Thyroid gland (tissue), 4 donors: ENCODE data around the gene PIK3CG. TPM values are rescaled to one million over a fixed set of nuclear protein-coding genes. Genes with fewer than 3 reads are reported as not detected.

Experiments used
- DNase-seq, 2 donors: peaks; one replicate each; pipeline ENCODE4 v3.0.0-alpha.2; 2019
- H3K27ac ChIP-seq, 3 donors: fragments of 200-600 bp; sonication (generic); 1 replicate in 2 of 3; 2 replicates in 1 of 3; pipeline ENCODE4 v1.5.1; 2016 to 2019; ENCODE audit warnings: mild to moderate bottlenecking in 1 of 3, moderate library complexity in 1 of 3
- H3K27me3 ChIP-seq: fragments of 200-600 bp; sonication (generic); one replicate; pipeline ENCODE4 v1.5.1; 2019
- H3K36me3 ChIP-seq, 2 donors: fragments of 200-600 bp; sonication (generic); one replicate each; pipeline ENCODE4 v1.5.1; 2016 to 2019
- H3K4me1 ChIP-seq, 2 donors: fragments of 200-600 bp; sonication (generic); one replicate each; pipeline ENCODE4 v1.5.1; 2017 to 2019
- H3K4me3 ChIP-seq, 3 donors: fragments of 200-600 bp; sonication (generic); replicated peaks in 1 of 3; 1 replicate in 2 of 3; 2 replicates in 1 of 3; pipeline ENCODE4 v1.5.1; 2016; ENCODE audit warnings: mild to moderate bottlenecking in 1 of 3
- H3K9me3 ChIP-seq: fragments of 200-600 bp; sonication (generic); one replicate; pipeline ENCODE4 v1.5.1; 2017
- POLR2A ChIP-seq, 2 donors: fragments of 450-650 bp; IDR thresholded peaks; one replicate each; pipeline ENCODE4 v1.6.1; 2017; ENCODE audit warnings: antibody characterized with exemption in 2 of 2, mild to moderate bottlenecking in 2 of 2, moderate library complexity in 1 of 2
- WGBS, 2 donors: methylation state at CpG; one replicate each; pipeline ENCODE4 v1.1.5; 2017; 5-methylcytosine and 5-hydroxymethylcytosine counted together
- intact Hi-C: fragments of 100-400 bp; cut with DNase I; formaldehyde crosslinking; loops from one replicate; pipeline ENCODE4 v1.15.1; 2023
- total RNA-seq, 4 donors: library from RNA; depleted of rRNA; stranded (reverse); fragments of >200 nt; gene quantifications; one replicate each; pipeline ENCODE4 v1.2.3, GENCODE V29; 2016
- TF ChIP-seq, protein P1 (sequence below), 6 experiments: fragments of 200-600 bp in 3 of 6; fragments of 450-650 bp in 3 of 6; sonication (generic) in 3 of 6; IDR thresholded peaks; one replicate each; pipeline ENCODE4 v1.5.1; 2016 to 2019; ENCODE audit warnings: antibody characterized with exemption in 6 of 6, mild to moderate bottlenecking in 2 of 6, inconsistent platforms in 1 of 6, moderate library complexity in 1 of 6

Gene PIK3CG
- total RNA-seq, 4 donors from 2014 or later: 2.2 to 4.3 (median 2.5) TPM

DNA sequence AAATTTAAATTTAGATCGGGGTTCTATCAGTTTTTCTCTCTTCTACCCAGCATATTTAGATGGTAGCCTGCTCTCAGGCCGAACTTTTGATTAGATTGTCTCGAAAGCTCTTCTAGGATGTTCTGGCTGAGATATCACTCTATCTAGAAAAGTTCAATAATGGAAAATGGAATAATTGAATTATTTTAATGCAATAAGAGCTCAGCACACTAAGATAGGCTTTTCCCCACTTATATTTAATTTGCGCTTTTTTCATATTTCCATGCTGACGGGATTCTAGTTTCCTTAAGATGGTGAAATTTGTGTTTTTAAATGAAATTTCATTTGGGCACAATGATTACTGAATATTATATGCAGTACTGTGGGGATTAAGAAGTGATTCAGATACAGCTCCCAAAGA lies 73.7 kb downstream of the PIK3CG start:
- Histone ChIP-seq H3K9me3 (no peaks in the 10 kb centered on the region), H3K27ac (no peak overlapping the region), H3K36me3 (no peaks in the 10 kb centered on the region), H3K27me3 (no peaks in the 10 kb centered on the region), H3K4me1 (no peaks in the 10 kb centered on the region), H3K4me3 (no peak overlapping the region)
- intact Hi-C loops: no loop called here
- TF ChIP-seq, protein P1, sequence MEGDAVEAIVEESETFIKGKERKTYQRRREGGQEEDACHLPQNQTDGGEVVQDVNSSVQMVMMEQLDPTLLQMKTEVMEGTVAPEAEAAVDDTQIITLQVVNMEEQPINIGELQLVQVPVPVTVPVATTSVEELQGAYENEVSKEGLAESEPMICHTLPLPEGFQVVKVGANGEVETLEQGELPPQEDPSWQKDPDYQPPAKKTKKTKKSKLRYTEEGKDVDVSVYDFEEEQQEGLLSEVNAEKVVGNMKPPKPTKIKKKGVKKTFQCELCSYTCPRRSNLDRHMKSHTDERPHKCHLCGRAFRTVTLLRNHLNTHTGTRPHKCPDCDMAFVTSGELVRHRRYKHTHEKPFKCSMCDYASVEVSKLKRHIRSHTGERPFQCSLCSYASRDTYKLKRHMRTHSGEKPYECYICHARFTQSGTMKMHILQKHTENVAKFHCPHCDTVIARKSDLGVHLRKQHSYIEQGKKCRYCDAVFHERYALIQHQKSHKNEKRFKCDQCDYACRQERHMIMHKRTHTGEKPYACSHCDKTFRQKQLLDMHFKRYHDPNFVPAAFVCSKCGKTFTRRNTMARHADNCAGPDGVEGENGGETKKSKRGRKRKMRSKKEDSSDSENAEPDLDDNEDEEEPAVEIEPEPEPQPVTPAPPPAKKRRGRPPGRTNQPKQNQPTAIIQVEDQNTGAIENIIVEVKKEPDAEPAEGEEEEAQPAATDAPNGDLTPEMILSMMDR (IDR thresholded peaks at IDR 0.05): no peak
- no peak for TF ChIP-seq POLR2A (IDR thresholded peaks at IDR 0.05)
- 93 to 95% methylated on average over 5 of the region's 5 CpGs for WGBS, 2 donors
- DNase-seq: no peak

DNA sequence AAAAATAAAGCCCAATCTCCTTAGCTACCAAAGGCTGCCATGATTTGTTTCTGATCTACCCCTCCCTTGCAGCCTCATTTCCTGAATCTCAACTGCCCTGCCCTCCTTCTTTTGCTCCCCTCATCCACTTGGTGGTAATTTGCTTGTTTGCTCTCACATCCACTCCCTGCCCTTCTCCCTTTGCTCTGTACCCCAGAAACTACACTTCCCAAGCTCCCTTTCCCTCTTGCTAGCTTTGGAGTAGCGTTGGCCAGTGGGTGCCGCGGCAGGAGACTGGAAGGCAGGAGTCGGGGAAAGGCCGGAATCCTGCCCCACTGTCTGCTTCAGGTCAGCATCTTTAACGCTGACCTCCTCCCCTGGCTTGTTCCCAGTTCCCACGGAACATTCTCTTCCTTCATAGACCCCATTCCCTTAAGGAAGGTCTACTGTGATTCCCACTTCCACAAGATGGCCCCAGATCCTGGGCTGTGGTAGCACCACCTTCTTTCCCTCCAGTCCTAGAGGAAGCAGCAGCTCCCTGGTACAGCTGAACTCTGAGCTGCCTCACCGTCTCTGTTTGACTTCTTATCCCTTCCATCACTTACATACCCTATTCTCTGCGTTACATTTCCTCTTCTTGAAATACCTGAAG lies 79.1 kb downstream of the PIK3CG start:
- no peak for DNase-seq
- Histone ChIP-seq H3K27ac (no peak overlapping the region), H3K27me3 (no peaks in the 10 kb centered on the region), H3K36me3 (no peaks in the 10 kb centered on the region), H3K4me1 (no peaks in the 10 kb centered on the region), H3K4me3 (no peak overlapping the region), H3K9me3 (no peaks in the 10 kb centered on the region)
- WGBS, 2 donors: 76 to 81% methylated on average over 9 of the region's 9 CpGs
- intact Hi-C loops: loop anchor here (10.0 kb wide), 1 partner anchor 201 kb away; no protein-coding TSS in a partner anchor
- TF ChIP-seq, protein P1 (IDR thresholded peaks at IDR 0.05): no peak
- no peak for TF ChIP-seq POLR2A (IDR thresholded peaks at IDR 0.05)

DNA sequence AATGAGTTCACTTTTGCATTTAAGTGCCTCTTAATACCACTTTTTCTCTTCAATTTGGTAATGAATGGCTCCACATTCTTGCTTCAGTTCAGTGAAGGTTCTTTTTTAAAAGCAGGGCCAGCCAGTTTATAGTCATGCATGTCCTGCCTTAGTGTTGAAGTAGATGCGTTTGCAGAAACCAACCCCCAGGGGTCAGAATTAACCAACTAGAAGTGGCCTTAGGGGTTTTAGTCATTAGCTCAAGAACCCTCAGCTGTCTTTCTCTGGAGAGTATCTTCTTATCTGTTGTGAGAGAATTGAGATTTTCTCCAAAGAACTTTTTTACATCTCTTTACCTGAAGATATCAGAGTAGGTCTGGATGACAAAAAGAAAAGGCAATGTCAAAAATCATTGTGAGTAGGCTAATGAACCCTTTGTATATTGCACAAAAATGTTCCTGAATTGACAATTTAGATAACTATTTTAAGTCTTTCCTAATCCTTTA lies 82.2 kb downstream of the PIK3CG start:
- Histone ChIP-seq H3K9me3 (no peaks in the 10 kb centered on the region), H3K36me3 (no peaks in the 10 kb centered on the region), H3K27ac (no peak overlapping the region), H3K4me3 (no peak overlapping the region), H3K4me1 (no peaks in the 10 kb centered on the region), H3K27me3 (no peaks in the 10 kb centered on the region)
- intact Hi-C loops: loop anchor here (10.0 kb wide), 1 partner anchor 198 kb away; no protein-coding TSS in a partner anchor
- DNase-seq: peak; percentile 45 to 57
- WGBS, 2 donors: 0 to 4% methylated on average over 1 of the region's 1 CpG
- TF ChIP-seq, protein P1 (IDR thresholded peaks at IDR 0.05): peak in 5 of 6 experiments; percentile 13 to 56 (median 54)
- no peak for TF ChIP-seq POLR2A (IDR thresholded peaks at IDR 0.05)

- Histone ChIP-seq H3K4me1 (no peaks in the 10 kb centered on the region), H3K27me3 (no peaks in the 10 kb centered on the region), H3K4me3 (no peak overlapping the region), H3K27ac (no peak overlapping the region), H3K36me3 (no peaks in the 10 kb centered on the region), H3K9me3 (no peaks in the 10 kb centered on the region)
- 74 to 84% methylated on average over 7 of the region's 7 CpGs for WGBS, 2 donors
- intact Hi-C loops: no loop called here
- TF ChIP-seq, protein P1 (IDR thresholded peaks at IDR 0.05): no peak
- no peak for TF ChIP-seq POLR2A (IDR thresholded peaks at IDR 0.05)
- no peak for DNase-seq
Measured at GRCh38 chr7:106952001-106952657, 87.0 kb downstream of the PIK3CG start.

DNA sequence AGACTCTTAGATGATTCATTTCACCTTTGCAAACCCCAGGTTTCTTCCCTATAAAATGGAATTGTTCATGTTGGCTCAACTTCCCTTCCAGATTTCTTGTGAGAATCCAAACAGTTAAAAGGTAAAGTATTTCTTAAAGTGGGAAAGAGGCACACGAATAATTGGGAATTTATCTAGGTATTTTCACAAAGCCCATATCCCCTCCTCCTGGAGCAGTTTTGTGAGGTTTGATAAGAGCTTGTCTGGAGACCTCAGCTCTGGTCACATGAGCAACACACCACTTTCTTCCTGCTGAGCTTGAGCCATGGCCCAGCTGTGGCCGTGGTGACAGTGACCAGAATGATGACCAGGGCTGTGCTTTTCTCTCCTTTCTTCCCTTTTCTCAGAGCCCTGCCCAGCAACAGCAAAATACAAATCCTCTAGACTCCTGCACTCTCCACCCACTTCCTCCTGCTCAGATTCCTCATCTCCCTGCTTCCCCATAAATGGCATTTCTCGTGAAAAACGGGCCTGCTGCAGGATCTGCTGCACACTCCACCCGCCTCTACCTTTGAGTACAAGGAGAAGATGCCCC lies 87.7 kb downstream of the PIK3CG start:
- Histone ChIP-seq H3K36me3 (no peaks in the 10 kb centered on the region), H3K4me3 (no peak overlapping the region), H3K27ac (no peak overlapping the region), H3K9me3 (no peaks in the 10 kb centered on the region), H3K27me3 (no peaks in the 10 kb centered on the region), H3K4me1 (no peaks in the 10 kb centered on the region)
- intact Hi-C loops: no loop called here
- TF ChIP-seq, protein P1 (IDR thresholded peaks at IDR 0.05): no peak
- TF ChIP-seq POLR2A (IDR thresholded peaks at IDR 0.05): no peak
- 40 to 45% methylated on average over 5 of the region's 5 CpGs for WGBS, 2 donors
- DNase-seq: no peak
